ENCODE results near the gene PTGES3.

PTGES3 gene

DNA sequence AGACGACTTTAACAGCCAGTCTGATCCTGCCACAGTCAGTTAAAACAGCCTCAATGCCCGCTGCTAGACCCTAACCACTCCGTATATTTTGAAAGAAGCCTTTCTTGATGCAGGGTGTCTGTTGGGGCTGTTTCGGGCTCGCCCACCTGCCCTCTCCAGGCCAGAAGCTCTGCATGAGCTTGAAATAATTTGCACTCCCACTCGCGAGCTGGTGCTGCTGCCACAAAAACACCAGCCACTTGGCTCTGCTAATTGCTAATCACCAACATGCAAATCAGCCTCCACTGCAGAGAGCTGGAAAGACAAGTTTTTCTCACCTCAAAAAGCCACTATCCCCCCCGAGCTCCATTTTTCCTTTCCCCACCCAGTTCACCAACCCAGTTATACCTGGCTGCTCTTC, 73.5 kb downstream of the PTGES3 start:
- H3K27ac ChIP-seq (ENCODE audit: low read length): no peak overlapping the region
- H3K36me3 ChIP-seq (ENCODE audit: control insufficient read depth in 1 of 2, insufficient read depth in 2 of 2, low read length in 2 of 2): peaks cover 79 to 83% of the 10 kb centered on the region in 2 donors
- H3K4me1 ChIP-seq (ENCODE audit: control insufficient read depth in 1 of 2, insufficient read depth in 2 of 2, low read length in 2 of 2): peaks cover 0 to 8% of the 10 kb centered on the region in 2 donors
- H3K4me3 ChIP-seq (ENCODE audit: low read depth in 1 of 2, low read length in 2 of 2): no peak overlapping the region
- H3K9me3 ChIP-seq (ENCODE audit: control insufficient read depth in 1 of 2, low read length in 2 of 2): no peaks in the 10 kb centered on the region
- H3K27me3 ChIP-seq (ENCODE audit: low read depth, low read length): no peaks in the 10 kb centered on the region
